Right atrium auricular region (tissue), 2 donors: ENCODE data around the gene CCNF. TPM values are rescaled to one million over a fixed set of nuclear protein-coding genes. Genes with fewer than 3 reads are reported as not detected.

Experiments used
- DNase-seq: peaks from one replicate; pipeline ENCODE4 v3.0.0-alpha.2; 2019; ENCODE audit warnings: low spot score
- H3K27ac ChIP-seq, 2 donors: fragments of 200-600 bp; sonication (generic); 1 replicate in 1 of 2; 2 replicates in 1 of 2; pipeline ENCODE4 v1.5.1; 2016 to 2019
- H3K27me3 ChIP-seq, 2 donors: fragments of 200-600 bp; sonication (generic); one replicate each; pipeline versions ENCODE4 v1.5.1 to v1.6.0; 2017 to 2019
- H3K36me3 ChIP-seq: fragments of 200-600 bp; sonication (generic); one replicate; pipeline ENCODE4 v1.5.1; 2016
- H3K4me1 ChIP-seq, 2 donors: fragments of 200-600 bp; sonication (generic); one replicate each; pipeline versions ENCODE4 v1.5.1 to v1.6.0; 2017 to 2019
- H3K4me3 ChIP-seq, 2 donors: fragments of 200-600 bp; sonication (generic); 1 replicate in 1 of 2; 2 replicates in 1 of 2; pipeline ENCODE4 v1.5.1; 2017 to 2019; ENCODE audit warnings: mild to moderate bottlenecking in 1 of 2, moderate library complexity in 1 of 2
- H3K9me3 ChIP-seq, 2 donors: fragments of 200-600 bp; sonication (generic); one replicate each; pipeline ENCODE4 v1.5.1; 2019
- CTCF ChIP-seq, 2 donors: fragments of 200-600 bp; sonication (generic); IDR thresholded peaks; one replicate each; pipeline ENCODE4 v1.5.1; 2019; ENCODE audit warnings: antibody characterized with exemption in 2 of 2
- total RNA-seq, 2 donors: library from RNA; depleted of rRNA; stranded (reverse); fragments of >200 nt; gene quantifications; one replicate each; pipeline ENCODE4 v1.1.0, GENCODE V29; 2016

CCNF gene
- total RNA-seq, 2 donors from 2014 or later, result 1.4 to 1.7 TPM

DNA sequence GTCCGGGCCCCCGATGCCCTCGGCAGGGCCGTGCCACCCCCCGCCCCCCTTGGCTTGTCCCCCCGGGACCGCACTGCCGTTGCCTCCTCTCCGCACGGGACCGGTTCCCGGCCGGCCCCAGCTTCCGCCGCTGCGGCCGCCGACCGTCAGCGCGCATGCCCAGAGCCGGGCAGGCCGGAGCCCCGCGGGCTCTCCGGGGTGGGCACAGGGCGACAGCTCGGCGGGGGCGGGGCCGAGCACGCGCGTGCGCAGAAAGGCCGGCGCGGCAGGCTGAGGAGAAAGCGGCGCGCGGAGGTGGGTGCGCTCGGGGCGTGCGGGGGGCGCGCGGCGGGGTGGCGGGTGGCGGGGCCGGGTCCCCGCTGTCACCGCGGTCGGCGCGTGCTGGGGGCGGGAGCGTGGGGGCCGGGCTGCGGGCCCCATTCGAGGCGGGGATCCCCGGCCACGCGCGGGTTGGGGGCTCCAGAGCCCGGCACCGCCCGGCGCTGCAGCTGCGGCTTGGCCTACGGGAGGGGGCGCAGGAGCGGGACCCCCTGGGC lies 45.7 kb downstream of the CCNF start, which contains the start of gene TBC1D24:
Gene TBC1D24 (plus strand): TSS at position 251 of the 536 bp plus-strand sequence. CDS start 21,022 bp downstream, outside the sequence.
- Histone ChIP-seq H3K27ac (peak within 1 kb of the TSS; percentile 93 to 97), H3K4me1 (peaks cover 0 to 51% of the 10 kb centered on the region in 2 donors)
- DNase-seq, result peak; percentile 80

GRCh38 chr16:2475413-2476344 lies 46.4 kb downstream of the CCNF start:
- TF ChIP-seq CTCF (IDR thresholded peaks at IDR 0.05), result no peak
- peak overlapping the region; percentile 29 to 44 for H3K27ac ChIP-seq
- H3K36me3 ChIP-seq, result no peaks in the 10 kb centered on the region
- peaks cover 2 to 6% of the 10 kb centered on the region in 2 donors for H3K27me3 ChIP-seq
- DNase-seq, result no peak
- H3K4me1 ChIP-seq, result peaks cover 0 to 44% of the 10 kb centered on the region in 2 donors
- no peaks in the 10 kb centered on the region for H3K9me3 ChIP-seq
- H3K4me3 ChIP-seq, result peak overlapping the region; percentile 82 to 83

More for the DNA sequence above, 45.7 kb downstream of the CCNF start, which contains the start of gene TBC1D24:
- H3K9me3 ChIP-seq, result no peaks in the 10 kb centered on the region
- peak within 1 kb of the TSS; percentile 82 to 83 for H3K4me3 ChIP-seq
- no peak for TF ChIP-seq CTCF (IDR thresholded peaks at IDR 0.05)
- no peaks in the 10 kb centered on the region for H3K36me3 ChIP-seq
- peaks cover 2 to 6% of the 10 kb centered on the region in 2 donors for H3K27me3 ChIP-seq

- peaks cover 0 to 38% of the 10 kb centered on the region in 2 donors for H3K4me1 ChIP-seq
- DNase-seq, result no peak
- H3K4me3 ChIP-seq, result no peak overlapping the region
- no peak for TF ChIP-seq CTCF (IDR thresholded peaks at IDR 0.05)
- H3K27ac ChIP-seq, result no peak overlapping the region
- peaks cover 0 to 2% of the 10 kb centered on the region in 2 donors for H3K27me3 ChIP-seq
- H3K36me3 ChIP-seq, result no peaks in the 10 kb centered on the region
- H3K9me3 ChIP-seq, result no peaks in the 10 kb centered on the region
Observed at GRCh38 chr16:2476345-2476720, 47.1 kb downstream of the CCNF start.

DNA sequence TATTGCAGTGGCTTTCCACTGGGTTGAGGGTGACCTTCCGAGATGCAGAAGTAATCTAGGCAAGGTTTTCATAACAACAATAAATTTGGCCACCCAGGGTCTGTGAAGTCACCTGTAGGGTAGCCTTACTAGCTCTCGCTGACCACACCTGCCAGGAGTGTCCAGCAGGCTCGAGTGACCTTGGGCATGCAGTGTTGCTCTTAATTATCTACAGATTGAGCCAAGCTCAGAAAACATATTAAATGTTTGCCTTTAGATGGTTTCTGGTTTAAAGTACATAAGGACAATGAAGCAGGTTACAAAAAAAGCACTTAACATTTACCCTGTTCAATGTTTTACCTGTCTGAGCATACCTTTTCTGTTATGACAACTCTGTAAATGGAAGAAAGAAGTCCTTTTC lies 47.5 kb downstream of the CCNF start:
- H3K27me3 ChIP-seq, result peaks cover 0 to 2% of the 10 kb centered on the region in 2 donors
- H3K4me1 ChIP-seq, result peaks cover 0 to 33% of the 10 kb centered on the region in 2 donors
- no peak for DNase-seq
- no peak for TF ChIP-seq CTCF (IDR thresholded peaks at IDR 0.05)
- no peak overlapping the region for H3K27ac ChIP-seq
- H3K4me3 ChIP-seq, result no peak overlapping the region
- no peaks in the 10 kb centered on the region for H3K9me3 ChIP-seq
- no peaks in the 10 kb centered on the region for H3K36me3 ChIP-seq

DNA sequence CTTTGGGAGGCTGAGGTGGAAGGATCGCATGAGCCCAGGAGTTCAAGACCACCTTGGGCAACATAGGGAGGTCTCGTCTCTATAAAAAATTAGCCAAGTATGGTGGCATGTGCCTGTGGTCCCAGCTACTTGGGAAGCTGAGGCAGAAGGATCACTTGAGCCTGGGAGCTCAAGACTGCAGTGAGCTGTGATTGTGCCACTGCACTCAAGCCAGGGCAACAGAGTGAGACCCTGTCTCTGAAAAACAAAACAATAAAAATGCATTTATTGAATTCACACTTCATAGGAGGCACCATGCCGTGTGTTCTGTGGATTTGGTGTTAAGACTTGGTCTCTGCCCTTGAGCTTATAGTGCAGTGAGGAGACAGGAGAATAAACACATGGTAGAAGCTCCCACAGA lies 48.1 kb downstream of the CCNF start:
- Histone ChIP-seq H3K9me3 (no peaks in the 10 kb centered on the region), H3K27ac (no peak overlapping the region), H3K36me3 (no peaks in the 10 kb centered on the region), H3K27me3 (no peaks in the 10 kb centered on the region), H3K4me3 (no peak overlapping the region), H3K4me1 (peaks cover 0 to 34% of the 10 kb centered on the region in 2 donors)
- no peak for DNase-seq
- no peak for TF ChIP-seq CTCF (IDR thresholded peaks at IDR 0.05)
